Activated CD4-positive, alpha-beta memory T cell treated with anti-CD3 and anti-CD28 coated beads, Interleukin-2, amount 10 ng/mL, durations not matched to agents 7 days and 5 days (primary cell): ENCODE data around the gene GRN. TPM values are rescaled to one million over a fixed set of nuclear protein-coding genes. Genes with fewer than 3 reads are reported as not detected.
"Not testable (repeated sequence)": the region's sequence is repeated elsewhere in the genome, so short reads cannot be mapped to it uniquely, and the experiment has no call there.

Experiments used
- CTCF ChIA-PET: fragments of 350-600 bp; sonication (Branson Sonifier 250); formaldehyde crosslinking; loops from one replicate; lab custom pipeline; 2021; ENCODE audit warnings: antibody characterized with exemption, inconsistent platforms; lab: Charles Lee
- POLR2A ChIA-PET: fragments of 350-600 bp; sonication (Branson Sonifier 250); formaldehyde crosslinking; loops from one replicate; lab custom pipeline; 2021; ENCODE audit warnings: antibody characterized with exemption; lab: Charles Lee
- DNase-seq: peaks from one replicate; pipeline ENCODE4 v3.0.0-alpha.2; 2020
- H3K27ac Mint-ChIP-seq: one replicate; pipeline ENCODE4 v1.8.0; 2021; ENCODE audit warnings: mild to moderate bottlenecking, mixed read lengths
- H3K27me3 Mint-ChIP-seq: one replicate; pipeline ENCODE4 v1.8.0; 2021; ENCODE audit warnings: mixed read lengths
- H3K36me3 Mint-ChIP-seq: one replicate; pipeline ENCODE4 v1.8.0; 2021; ENCODE audit warnings: low read depth, mixed read lengths
- H3K4me1 Mint-ChIP-seq: one replicate; pipeline ENCODE4 v1.8.0; 2021; ENCODE audit warnings: mixed read lengths
- H3K4me3 Mint-ChIP-seq: one replicate; pipeline ENCODE4 v1.8.0; 2021; ENCODE audit warnings: mild to moderate bottlenecking, mixed read lengths
- H3K9me3 Mint-ChIP-seq: one replicate; pipeline ENCODE4 v1.8.0; 2021; ENCODE audit warnings: mixed read lengths
- total RNA-seq, 2 experiments: library from RNA; stranded (reverse); gene quantifications; one replicate each; pipeline ENCODE4 v1.2.3, GENCODE V29; 2021

GRN gene
- total RNA-seq, 2 experiments from 2014 or later, result 87.8 to 98.4 TPM

GRCh38 chr17:44359458-44360143, 14.5 kb downstream of the GRN start:
- ChIA-PET POLR2A (interaction anchor here (1.0 kb wide), 1 partner anchor 28 kb away, joined by 5 read pairs; no protein-coding TSS in a partner anchor), CTCF (interaction anchor here (2.0 to 2.2 kb wide), 3 partner anchors 10 to 14 kb away, joined by 6 to 8 read pairs (median 7); no protein-coding TSS in a partner anchor)
- Mint-ChIP-seq H3K4me1 (peaks cover 3% of the 10 kb centered on the region), H3K27ac (no peak overlapping the region), H3K27me3 (peaks cover 29% of the 10 kb centered on the region), H3K9me3 (no peaks in the 10 kb centered on the region), H3K4me3 (no peak overlapping the region), H3K36me3 (no peaks in the 10 kb centered on the region)
- no peak for DNase-seq

GRCh38 chr17:44360144-44360533, 15.0 kb downstream of the GRN start:
- Mint-ChIP-seq H3K9me3 (no peaks in the 10 kb centered on the region), H3K4me3 (no peak overlapping the region), H3K4me1 (peaks cover 3% of the 10 kb centered on the region), H3K27me3 (peaks cover 32% of the 10 kb centered on the region), H3K27ac (no peak overlapping the region), H3K36me3 (no peaks in the 10 kb centered on the region)
- CTCF ChIA-PET, result interaction anchor here (2.1 kb wide), 1 partner anchor 14 kb away, joined by 7 read pairs; no protein-coding TSS in a partner anchor
- DNase-seq, result no peak
- POLR2A ChIA-PET, result interaction anchor here (1.0 kb wide), 1 partner anchor 29 kb away, joined by 5 read pairs; no protein-coding TSS in a partner anchor

GRCh38 chr17:44360826-44361225, 15.7 kb downstream of the GRN start:
- Mint-ChIP-seq H3K27ac (no peak overlapping the region), H3K4me1 (peaks cover 3% of the 10 kb centered on the region), H3K4me3 (no peak overlapping the region), H3K36me3 (no peaks in the 10 kb centered on the region), H3K27me3 (peaks cover 32% of the 10 kb centered on the region), H3K9me3 (no peaks in the 10 kb centered on the region)
- POLR2A ChIA-PET, result interaction anchor here (0.6 kb wide), 1 partner anchor 163 kb away, joined by 3 read pairs; no protein-coding TSS in a partner anchor
- DNase-seq, result no peak
- CTCF ChIA-PET, result interaction anchor here (1.1 to 2.1 kb wide), 2 partner anchors 9 to 15 kb away, joined by 3 to 7 read pairs; no protein-coding TSS in a partner anchor

- H3K36me3 Mint-ChIP-seq, result no peaks in the 10 kb centered on the region
- POLR2A ChIA-PET, result interaction anchor here (0.6 kb wide), 1 partner anchor 162 kb away, joined by 3 read pairs; no protein-coding TSS in a partner anchor
Measured at GRCh38 chr17:44361292-44362260, 16.5 kb downstream of the GRN start.

GRCh38 chr17:44362459-44362948, 17.4 kb downstream of the GRN start:
- ChIA-PET CTCF (interaction anchor here (1.1 to 2.3 kb wide), 7 partner anchors 8 to 239 kb away, joined by 3 to 17 read pairs (median 4); partner anchors contain the start of gene HDAC5), POLR2A (interaction anchor here (1.3 to 1.9 kb wide), 3 partner anchors 9 to 153 kb away, joined by 3 to 8 read pairs (median 6); no protein-coding TSS in a partner anchor)
- no peaks in the 10 kb centered on the region for H3K9me3 Mint-ChIP-seq
- no peaks in the 10 kb centered on the region for H3K36me3 Mint-ChIP-seq
- H3K4me1 Mint-ChIP-seq, result peaks cover 3% of the 10 kb centered on the region
- no peak overlapping the region for H3K4me3 Mint-ChIP-seq
- DNase-seq, result no peak
- H3K27ac Mint-ChIP-seq, result no peak overlapping the region
- H3K27me3 Mint-ChIP-seq, result peaks cover 38% of the 10 kb centered on the region

More at GRCh38 chr17:44361292-44362260, 16.5 kb downstream of the GRN start:
- H3K4me3 Mint-ChIP-seq, result no peak overlapping the region
- no peak for DNase-seq
- CTCF ChIA-PET, result interaction anchor here (1.1 to 2.3 kb wide), 3 partner anchors 10 to 151 kb away, joined by 3 to 11 read pairs (median 7); no protein-coding TSS in a partner anchor
- peaks cover 3% of the 10 kb centered on the region for H3K4me1 Mint-ChIP-seq
- H3K27ac Mint-ChIP-seq, result no peak overlapping the region
- H3K27me3 Mint-ChIP-seq, result peaks cover 33% of the 10 kb centered on the region
- no peaks in the 10 kb centered on the region for H3K9me3 Mint-ChIP-seq

GRCh38 chr17:44362949-44363612, 18.0 kb downstream of the GRN start:
- Mint-ChIP-seq H3K4me1 (peaks cover 3% of the 10 kb centered on the region), H3K27me3 (peaks cover 41% of the 10 kb centered on the region), H3K4me3 (peak overlapping the region; percentile 65), H3K9me3 (no peaks in the 10 kb centered on the region), H3K27ac (no peak overlapping the region), H3K36me3 (no peaks in the 10 kb centered on the region)
- no peak for DNase-seq
- ChIA-PET POLR2A (interaction anchor here (1.0 to 1.9 kb wide), 5 partner anchors 9 to 164 kb away, joined by 3 to 8 read pairs (median 3); no protein-coding TSS in a partner anchor), CTCF (interaction anchor here (0.5 to 2.3 kb wide), 19 partner anchors 9 to 327 kb away, joined by 3 to 17 read pairs (median 4); partner anchors contain the start of genes CCDC43, GRN and HDAC5)

GRCh38 chr17:44363613-44364159, 18.6 kb downstream of the GRN start, which contains the start of gene FAM171A2:
Gene FAM171A2 (minus strand): TSS chr17:44363853. CDS start chr17:44363714, 139 bp downstream.
- Mint-ChIP-seq H3K27me3 (peaks cover 44% of the 10 kb centered on the region), H3K4me3 (peak within 1 kb of the TSS; percentile 70), H3K27ac (no peak within 1 kb of the TSS), H3K9me3 (no peaks in the 10 kb centered on the region), H3K4me1 (peaks cover 3% of the 10 kb centered on the region), H3K36me3 (no peaks in the 10 kb centered on the region)
- POLR2A ChIA-PET, result interaction anchor here (1.0 to 1.9 kb wide), 5 partner anchors 10 to 165 kb away, joined by 3 to 8 read pairs (median 3); no protein-coding TSS in a partner anchor
- CTCF ChIA-PET, result interaction anchor here (0.6 to 2.3 kb wide), 17 partner anchors 8 to 326 kb away, joined by 3 to 17 read pairs (median 4); partner anchors contain the start of genes CCDC43, GRN and HDAC5
- DNase-seq, result peak; percentile 68

GRCh38 chr17:44365051-44365450, 19.9 kb downstream of the GRN start:
- CTCF ChIA-PET, result interaction anchor here (0.8 to 1.0 kb wide), 2 partner anchors 20 to 158 kb away, joined by 3 to 4 read pairs; no protein-coding TSS in a partner anchor
- DNase-seq, H3K27ac Mint-ChIP-seq, H3K9me3 Mint-ChIP-seq, H3K36me3 Mint-ChIP-seq, H3K4me3 Mint-ChIP-seq, POLR2A ChIA-PET: not testable (repeated sequence)
- Mint-ChIP-seq H3K4me1 (peaks cover 11% of the 10 kb centered on the region), H3K27me3 (peaks cover 51% of the 10 kb centered on the region)

GRCh38 chr17:44367231-44367979, 22.3 kb downstream of the GRN start:
- H3K27me3 Mint-ChIP-seq, result peaks cover 45% of the 10 kb centered on the region
- ChIA-PET POLR2A (interaction anchor here (0.8 to 1.2 kb wide), 2 partner anchors 9 to 147 kb away, joined by 3 to 4 read pairs; no protein-coding TSS in a partner anchor), CTCF (interaction anchor here (1.3 kb wide), 1 partner anchor 9 kb away, joined by 4 read pairs; no protein-coding TSS in a partner anchor)
- no peaks in the 10 kb centered on the region for H3K36me3 Mint-ChIP-seq
- no peak overlapping the region for H3K4me3 Mint-ChIP-seq
- H3K27ac Mint-ChIP-seq, result no peak overlapping the region
- H3K4me1 Mint-ChIP-seq, result peaks cover 11% of the 10 kb centered on the region
- DNase-seq, result no peak
- no peaks in the 10 kb centered on the region for H3K9me3 Mint-ChIP-seq

GRCh38 chr17:44368391-44369243, 23.5 kb downstream of the GRN start:
- not testable (repeated sequence) for H3K27ac Mint-ChIP-seq, DNase-seq, H3K4me3 Mint-ChIP-seq, H3K36me3 Mint-ChIP-seq, H3K4me1 Mint-ChIP-seq, H3K9me3 Mint-ChIP-seq
- ChIA-PET POLR2A (interaction anchor here (0.7 to 1.2 kb wide), 2 partner anchors 10 to 12 kb away, joined by 3 read pairs; no protein-coding TSS in a partner anchor), CTCF (interaction anchor here (0.6 to 1.3 kb wide), 3 partner anchors 8 to 27 kb away, joined by 3 to 4 read pairs (median 3); no protein-coding TSS in a partner anchor)
- H3K27me3 Mint-ChIP-seq, result peaks cover 44% of the 10 kb centered on the region
